Liver (tissue), 9 donors: ENCODE measurements around the gene ADAMTS19. TPM values are rescaled to one million over a fixed set of nuclear protein-coding genes. Genes with fewer than 3 reads are reported as not detected.

ENCODE experiments used
- DNase-seq: peaks from one replicate; pipeline ENCODE4 v3.0.0-alpha.2; 2017; ENCODE audit warnings: low spot score
- H3K27ac ChIP-seq, 2 donors: one replicate each; pipeline ENCODE4 v1.7.0; 2013; ENCODE audit warnings: inconsistent platforms in 2 of 2, low read length in 2 of 2, control low read depth in 1 of 2, low read depth in 1 of 2, mild to moderate bottlenecking in 1 of 2
- H3K27me3 ChIP-seq, 4 donors: one replicate each; pipeline versions ENCODE4 v1.6.1 to v1.7.0; 2013; ENCODE audit warnings: low read length in 3 of 4, inconsistent platforms in 1 of 4, mild to moderate bottlenecking in 1 of 4, moderate library complexity in 1 of 4; ENCODE audit not compliant: control insufficient read depth in 4 of 4, insufficient read depth in 4 of 4
- H3K36me3 ChIP-seq, 4 donors: one replicate each; pipeline versions ENCODE4 v1.6.1 to v1.7.0; 2013; ENCODE audit warnings: low read length in 3 of 4, mild to moderate bottlenecking in 3 of 4, low read depth in 1 of 4, moderate library complexity in 1 of 4; ENCODE audit not compliant: control insufficient read depth in 4 of 4, insufficient read depth in 3 of 4
- H3K4me1 ChIP-seq, 4 donors: one replicate each; pipeline versions ENCODE4 v1.6.1 to v1.7.0; 2013; ENCODE audit warnings: low read length in 3 of 4, mild to moderate bottlenecking in 3 of 4, moderate library complexity in 1 of 4; ENCODE audit not compliant: control insufficient read depth in 4 of 4, insufficient read depth in 4 of 4
- H3K4me3 ChIP-seq, 3 donors: one replicate each; pipeline versions ENCODE4 v1.6.1 to v1.7.0; 2013; ENCODE audit warnings: low read length in 3 of 3, control low read depth in 1 of 3, low read depth in 1 of 3, mild to moderate bottlenecking in 1 of 3
- H3K9ac ChIP-seq, 2 donors: one replicate each; pipeline ENCODE4 v1.7.0; 2013; ENCODE audit warnings: low read length in 2 of 2, mild to moderate bottlenecking in 2 of 2, moderate library complexity in 2 of 2, control low read depth in 1 of 2, low read depth in 1 of 2
- H3K9me3 ChIP-seq, 4 donors: one replicate each; pipeline versions ENCODE4 v1.6.1 to v1.7.0; 2013; ENCODE audit warnings: low read length in 3 of 4; ENCODE audit not compliant: control insufficient read depth in 4 of 4
- EGR1 ChIP-seq, 2 donors: IDR thresholded peaks; 2 replicates each; pipeline ENCODE4 v1.6.1; 2016 to 2018; ENCODE audit warnings: antibody characterized with exemption in 2 of 2, low read depth in 2 of 2
- FOXA1 ChIP-seq: IDR thresholded peaks from 2 replicates; pipeline ENCODE4 v1.6.1; 2016; ENCODE audit warnings: antibody characterized with exemption
- FOXA2 ChIP-seq: IDR thresholded peaks from 2 replicates; pipeline ENCODE4 v1.6.1; 2016; ENCODE audit warnings: antibody characterized with exemption
- GABPA ChIP-seq, 2 donors: IDR thresholded peaks in 1 of 2; conservative IDR thresholded peaks in 1 of 2; 2 replicates each; pipeline ENCODE4 v1.6.1; 2016; ENCODE audit warnings: antibody characterized with exemption in 2 of 2, mild to moderate bottlenecking in 1 of 2, moderate library complexity in 1 of 2
- HNF4A ChIP-seq, 2 donors: conservative IDR thresholded peaks; 2 replicates each; pipeline ENCODE4 v1.6.1; 2016; ENCODE audit warnings: antibody characterized with exemption in 2 of 2, mild to moderate bottlenecking in 2 of 2
- HNF4G ChIP-seq: IDR thresholded peaks from 2 replicates; pipeline ENCODE4 v1.6.1; 2016; ENCODE audit warnings: antibody characterized with exemption
- JUND ChIP-seq, 2 donors: IDR thresholded peaks; 2 replicates each; pipeline ENCODE4 v1.6.1; 2016; ENCODE audit warnings: antibody characterized with exemption in 2 of 2
- NR2F2 ChIP-seq: IDR thresholded peaks from 2 replicates; pipeline ENCODE4 v1.6.1; 2016; ENCODE audit warnings: antibody characterized with exemption
- RAD21 ChIP-seq, 2 donors: IDR thresholded peaks; 2 replicates each; pipeline ENCODE4 v1.6.1; 2016; ENCODE audit warnings: antibody characterized with exemption in 2 of 2, mild to moderate bottlenecking in 2 of 2
- RXRA ChIP-seq, 2 donors: IDR thresholded peaks; 2 replicates each; pipeline ENCODE4 v1.6.1; 2017 to 2018; ENCODE audit warnings: antibody characterized with exemption in 2 of 2, mild to moderate bottlenecking in 1 of 2
- SP1 ChIP-seq: IDR thresholded peaks from 2 replicates; pipeline ENCODE4 v1.6.1; 2018; ENCODE audit warnings: antibody characterized with exemption, mild to moderate bottlenecking
- TAF1 ChIP-seq: conservative IDR thresholded peaks from 2 replicates; pipeline ENCODE4 v1.6.1; 2016; ENCODE audit warnings: antibody characterized with exemption, mild to moderate bottlenecking
- YY1 ChIP-seq: IDR thresholded peaks from 2 replicates; pipeline ENCODE4 v1.6.1; 2016; ENCODE audit warnings: antibody characterized with exemption, mild to moderate bottlenecking
- polyA plus RNA-seq, 2 donors: library from polyadenylated mRNA; stranded (reverse) in 1 of 2; unstranded in 1 of 2; fragments of 200-250 nt in 1 of 2; fragments of >200 nt in 1 of 2; fragmentation: Nextera tagmentation in 1 of 2; extraction: Ambion mirVana in 1 of 2; gene quantifications; one replicate each; pipeline versions ENCODE4 v1.2.1 to v1.2.3, GENCODE V29; 2013 to 2015
- total RNA-seq, 2 donors: library from RNA; depleted of rRNA; stranded (reverse); fragments of >200 nt; gene quantifications; one replicate each; pipeline ENCODE4 v1.2.3, GENCODE V29; 2014
- TF ChIP-seq, protein P1 (sequence below): fragments of 150-350 bp; IDR thresholded peaks from 2 replicates; pipeline ENCODE4 v1.5.1; 2017; ENCODE audit warnings: improper control_type of control experiment, low read depth, low read length; ENCODE audit not compliant: missing input control
- TF ChIP-seq, protein P2 (sequence below): IDR thresholded peaks from 2 replicates; pipeline ENCODE4 v1.6.1; 2016; ENCODE audit warnings: antibody characterized with exemption
- TF ChIP-seq, protein P3 (sequence below): IDR thresholded peaks from 2 replicates; pipeline ENCODE4 v1.6.1; 2016; ENCODE audit warnings: antibody characterized with exemption
- TF ChIP-seq, protein P4 (sequence below): IDR thresholded peaks from 2 replicates; pipeline ENCODE4 v1.6.1; 2016; ENCODE audit warnings: antibody characterized with exemption, mild to moderate bottlenecking
- TF ChIP-seq, protein P5 (sequence below): IDR thresholded peaks from 2 replicates; pipeline ENCODE4 v1.6.1; 2016; ENCODE audit warnings: antibody characterized with exemption
- donor health status: healthy.
- donor health status: healthy.
- donor health status: healthy.
- donor health status: healthy.
- donor health status: healthy.

ADAMTS19 gene
- total and polyA plus RNA-seq, 4 donors: 0.09 TPM; not detected in 3

DNA sequence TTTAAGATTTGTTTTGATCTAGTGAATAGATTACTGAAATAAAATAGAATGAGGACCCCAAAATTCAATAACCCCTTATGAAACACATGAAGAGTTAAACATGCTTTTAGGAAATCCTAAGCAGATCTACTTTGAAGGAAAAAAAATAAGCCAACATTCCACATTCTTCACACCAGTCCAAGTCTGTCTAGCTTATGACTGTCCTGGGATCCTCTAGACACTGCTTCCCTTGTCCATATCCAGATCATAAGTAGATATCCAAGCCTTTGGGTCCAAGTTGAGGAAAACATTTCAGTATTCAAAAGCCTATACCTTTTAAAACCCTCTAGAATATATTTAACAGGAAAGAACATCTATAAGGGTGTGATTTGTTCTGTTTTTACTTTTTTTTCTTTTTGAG is 228.9 kb downstream of the ADAMTS19 start:
- TF ChIP-seq, protein P1, sequence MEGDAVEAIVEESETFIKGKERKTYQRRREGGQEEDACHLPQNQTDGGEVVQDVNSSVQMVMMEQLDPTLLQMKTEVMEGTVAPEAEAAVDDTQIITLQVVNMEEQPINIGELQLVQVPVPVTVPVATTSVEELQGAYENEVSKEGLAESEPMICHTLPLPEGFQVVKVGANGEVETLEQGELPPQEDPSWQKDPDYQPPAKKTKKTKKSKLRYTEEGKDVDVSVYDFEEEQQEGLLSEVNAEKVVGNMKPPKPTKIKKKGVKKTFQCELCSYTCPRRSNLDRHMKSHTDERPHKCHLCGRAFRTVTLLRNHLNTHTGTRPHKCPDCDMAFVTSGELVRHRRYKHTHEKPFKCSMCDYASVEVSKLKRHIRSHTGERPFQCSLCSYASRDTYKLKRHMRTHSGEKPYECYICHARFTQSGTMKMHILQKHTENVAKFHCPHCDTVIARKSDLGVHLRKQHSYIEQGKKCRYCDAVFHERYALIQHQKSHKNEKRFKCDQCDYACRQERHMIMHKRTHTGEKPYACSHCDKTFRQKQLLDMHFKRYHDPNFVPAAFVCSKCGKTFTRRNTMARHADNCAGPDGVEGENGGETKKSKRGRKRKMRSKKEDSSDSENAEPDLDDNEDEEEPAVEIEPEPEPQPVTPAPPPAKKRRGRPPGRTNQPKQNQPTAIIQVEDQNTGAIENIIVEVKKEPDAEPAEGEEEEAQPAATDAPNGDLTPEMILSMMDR: no peak
- no peak for TF ChIP-seq GABPA (IDR thresholded peaks at IDR 0.05 in 1 of 2, conservative IDR thresholded peaks at IDR 0.05 in 1 of 2)
- TF ChIP-seq TAF1: no peak
- no peak for TF ChIP-seq EGR1 (IDR thresholded peaks at IDR 0.05; ENCODE audit: low read depth in 2 of 2)
- TF ChIP-seq NR2F2: no peak
- TF ChIP-seq, protein P2, sequence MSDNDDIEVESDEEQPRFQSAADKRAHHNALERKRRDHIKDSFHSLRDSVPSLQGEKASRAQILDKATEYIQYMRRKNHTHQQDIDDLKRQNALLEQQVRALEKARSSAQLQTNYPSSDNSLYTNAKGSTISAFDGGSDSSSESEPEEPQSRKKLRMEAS: no peak
- TF ChIP-seq, protein P3, sequence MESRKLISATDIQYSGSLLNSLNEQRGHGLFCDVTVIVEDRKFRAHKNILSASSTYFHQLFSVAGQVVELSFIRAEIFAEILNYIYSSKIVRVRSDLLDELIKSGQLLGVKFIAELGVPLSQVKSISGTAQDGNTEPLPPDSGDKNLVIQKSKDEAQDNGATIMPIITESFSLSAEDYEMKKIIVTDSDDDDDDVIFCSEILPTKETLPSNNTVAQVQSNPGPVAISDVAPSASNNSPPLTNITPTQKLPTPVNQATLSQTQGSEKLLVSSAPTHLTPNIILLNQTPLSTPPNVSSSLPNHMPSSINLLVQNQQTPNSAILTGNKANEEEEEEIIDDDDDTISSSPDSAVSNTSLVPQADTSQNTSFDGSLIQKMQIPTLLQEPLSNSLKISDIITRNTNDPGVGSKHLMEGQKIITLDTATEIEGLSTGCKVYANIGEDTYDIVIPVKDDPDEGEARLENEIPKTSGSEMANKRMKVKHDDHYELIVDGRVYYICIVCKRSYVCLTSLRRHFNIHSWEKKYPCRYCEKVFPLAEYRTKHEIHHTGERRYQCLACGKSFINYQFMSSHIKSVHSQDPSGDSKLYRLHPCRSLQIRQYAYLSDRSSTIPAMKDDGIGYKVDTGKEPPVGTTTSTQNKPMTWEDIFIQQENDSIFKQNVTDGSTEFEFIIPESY: no peak
- TF ChIP-seq RXRA (IDR thresholded peaks at IDR 0.05): no peak
- no peak for TF ChIP-seq FOXA1
- no peak for TF ChIP-seq SP1
- TF ChIP-seq RAD21 (IDR thresholded peaks at IDR 0.05): no peak
- no peak for TF ChIP-seq HNF4A (conservative IDR thresholded peaks at IDR 0.05)
- no peak for TF ChIP-seq JUND (IDR thresholded peaks at IDR 0.05)
- TF ChIP-seq, protein P4, sequence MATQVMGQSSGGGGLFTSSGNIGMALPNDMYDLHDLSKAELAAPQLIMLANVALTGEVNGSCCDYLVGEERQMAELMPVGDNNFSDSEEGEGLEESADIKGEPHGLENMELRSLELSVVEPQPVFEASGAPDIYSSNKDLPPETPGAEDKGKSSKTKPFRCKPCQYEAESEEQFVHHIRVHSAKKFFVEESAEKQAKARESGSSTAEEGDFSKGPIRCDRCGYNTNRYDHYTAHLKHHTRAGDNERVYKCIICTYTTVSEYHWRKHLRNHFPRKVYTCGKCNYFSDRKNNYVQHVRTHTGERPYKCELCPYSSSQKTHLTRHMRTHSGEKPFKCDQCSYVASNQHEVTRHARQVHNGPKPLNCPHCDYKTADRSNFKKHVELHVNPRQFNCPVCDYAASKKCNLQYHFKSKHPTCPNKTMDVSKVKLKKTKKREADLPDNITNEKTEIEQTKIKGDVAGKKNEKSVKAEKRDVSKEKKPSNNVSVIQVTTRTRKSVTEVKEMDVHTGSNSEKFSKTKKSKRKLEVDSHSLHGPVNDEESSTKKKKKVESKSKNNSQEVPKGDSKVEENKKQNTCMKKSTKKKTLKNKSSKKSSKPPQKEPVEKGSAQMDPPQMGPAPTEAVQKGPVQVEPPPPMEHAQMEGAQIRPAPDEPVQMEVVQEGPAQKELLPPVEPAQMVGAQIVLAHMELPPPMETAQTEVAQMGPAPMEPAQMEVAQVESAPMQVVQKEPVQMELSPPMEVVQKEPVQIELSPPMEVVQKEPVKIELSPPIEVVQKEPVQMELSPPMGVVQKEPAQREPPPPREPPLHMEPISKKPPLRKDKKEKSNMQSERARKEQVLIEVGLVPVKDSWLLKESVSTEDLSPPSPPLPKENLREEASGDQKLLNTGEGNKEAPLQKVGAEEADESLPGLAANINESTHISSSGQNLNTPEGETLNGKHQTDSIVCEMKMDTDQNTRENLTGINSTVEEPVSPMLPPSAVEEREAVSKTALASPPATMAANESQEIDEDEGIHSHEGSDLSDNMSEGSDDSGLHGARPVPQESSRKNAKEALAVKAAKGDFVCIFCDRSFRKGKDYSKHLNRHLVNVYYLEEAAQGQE: no peak
- TF ChIP-seq, protein P5, sequence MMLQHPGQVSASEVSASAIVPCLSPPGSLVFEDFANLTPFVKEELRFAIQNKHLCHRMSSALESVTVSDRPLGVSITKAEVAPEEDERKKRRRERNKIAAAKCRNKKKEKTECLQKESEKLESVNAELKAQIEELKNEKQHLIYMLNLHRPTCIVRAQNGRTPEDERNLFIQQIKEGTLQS: no peak
- TF ChIP-seq FOXA2: no peak
- TF ChIP-seq YY1: no peak
- TF ChIP-seq HNF4G: no peak
- no peak for DNase-seq
- H3K9ac ChIP-seq: no peak overlapping the region
- no peaks in the 10 kb centered on the region for H3K9me3 ChIP-seq
- no peaks in the 10 kb centered on the region for H3K36me3 ChIP-seq
- peaks cover 0 to 3% (median 0%) of the 10 kb centered on the region in 4 donors for H3K27me3 ChIP-seq
- H3K4me3 ChIP-seq: no peak overlapping the region
- H3K4me1 ChIP-seq: no peaks in the 10 kb centered on the region
- H3K27ac ChIP-seq: no peak overlapping the region
